Renal cortex interstitium (tissue), 11 donors: ENCODE data around the gene SLC16A10. TPM values are rescaled to one million over a fixed set of nuclear protein-coding genes. Genes with fewer than 3 reads are reported as not detected.
"Not testable (repeated sequence)": the region's sequence is repeated elsewhere in the genome, so short reads cannot be mapped to it uniquely, and the experiment has no call there.

Source experiments
- DNase-seq, 11 donors: peaks; one replicate each; pipeline ENCODE4 v3.0.0-alpha.2; 2013; ENCODE audit warnings: low read depth in 9 of 11, low spot score in 4 of 11; ENCODE audit errors: extremely low read depth in 1 of 11
- polyA plus RNA-seq, 3 donors: library from polyadenylated mRNA; unstranded; fragments of 120-200 nt; gene quantifications; one replicate each; pipeline ENCODE4 v1.2.1, GENCODE V29; 2013; ENCODE audit not compliant: insufficient read length in 3 of 3

The SLC16A10 gene
- polyA plus RNA-seq, 3 donors: 25.5 to 30.3 (median 30.3) TPM

DNA sequence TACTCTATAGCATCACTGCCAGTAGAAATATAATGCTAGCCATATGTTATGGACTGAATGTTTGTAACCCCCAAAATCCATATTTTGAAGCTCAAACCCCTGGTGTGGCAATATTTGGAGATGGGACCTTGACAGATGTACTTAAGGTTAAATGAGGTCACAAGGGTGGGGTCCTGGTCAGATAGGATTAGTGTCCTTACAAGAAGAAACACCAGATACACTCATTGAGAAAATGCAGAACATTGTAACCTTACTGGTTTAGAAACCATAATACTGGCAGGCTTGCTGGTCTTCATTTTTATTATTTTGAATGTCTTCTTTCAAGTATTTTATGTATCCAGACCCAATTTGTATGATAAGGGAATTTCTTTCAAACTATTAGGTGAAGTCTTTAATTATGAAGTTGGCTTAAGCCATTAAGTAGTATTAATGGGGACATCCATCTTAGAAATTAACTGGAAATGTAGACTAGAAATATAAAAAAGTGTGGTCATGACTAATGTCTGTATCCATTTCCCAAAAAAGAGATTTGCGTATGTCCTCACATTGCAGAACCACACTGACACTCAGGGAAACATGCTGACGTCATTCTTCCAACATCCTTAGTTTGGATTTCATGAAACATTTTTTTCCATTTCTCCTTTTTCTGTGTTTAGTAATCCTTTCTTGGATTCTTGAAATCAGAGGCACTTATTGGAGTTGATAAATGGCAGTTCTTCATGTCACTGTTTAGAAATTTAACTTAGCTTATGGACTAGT is 32.4 kb downstream of the SLC16A10 start:
- DNase-seq: no peak

DNA sequence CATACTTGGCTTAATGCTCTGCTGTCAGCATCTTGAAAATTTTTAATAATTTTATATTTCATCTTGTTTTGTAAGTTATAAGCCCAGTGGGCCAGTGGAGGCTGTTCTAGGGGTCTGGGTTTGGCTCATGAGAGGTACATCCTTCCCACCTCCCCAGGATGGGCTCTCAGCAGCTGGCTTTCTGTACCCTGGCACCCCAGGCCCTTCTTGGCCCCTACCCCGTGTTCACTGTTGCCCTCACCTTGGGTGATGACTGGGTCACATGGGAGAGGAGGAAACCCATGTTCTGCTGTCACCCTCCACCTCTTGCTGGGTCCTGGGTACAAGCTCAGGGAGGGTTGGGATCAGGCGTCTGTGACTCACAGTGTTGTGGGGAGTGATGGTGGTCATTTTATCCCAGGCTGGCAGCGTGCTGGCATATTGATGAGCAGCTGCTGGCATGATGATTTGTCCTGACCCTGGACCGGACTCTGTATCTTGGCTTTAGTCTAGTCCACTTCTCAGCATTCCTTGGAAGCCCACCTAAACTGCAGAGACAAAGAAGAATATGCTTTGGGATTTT is 34.6 kb downstream of the SLC16A10 start:
- DNase-seq: no peak

GRCh38 chr6:111122458-111123286 is 35.4 kb downstream of the SLC16A10 start:
- DNase-seq: no peak

DNA sequence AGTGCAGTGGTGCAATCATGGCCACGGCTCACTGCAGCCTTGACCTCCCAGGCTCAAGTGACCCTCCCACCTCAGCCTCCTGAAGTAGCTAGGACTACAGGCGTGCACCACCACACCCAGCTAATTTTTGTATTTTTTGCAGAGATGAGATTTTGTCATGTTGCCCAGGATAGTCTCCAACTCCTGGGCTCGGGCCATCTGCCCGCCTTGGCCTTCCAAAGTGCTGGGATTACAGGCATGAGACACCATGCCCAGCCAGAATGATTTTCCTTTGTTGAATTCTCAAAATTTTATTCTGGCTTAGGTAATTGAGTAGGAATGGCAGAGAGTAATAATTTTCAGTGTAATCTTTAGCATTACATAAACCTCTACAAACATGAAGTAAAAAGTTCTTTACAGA is 37.1 kb downstream of the SLC16A10 start:
- no peak for DNase-seq

DNA sequence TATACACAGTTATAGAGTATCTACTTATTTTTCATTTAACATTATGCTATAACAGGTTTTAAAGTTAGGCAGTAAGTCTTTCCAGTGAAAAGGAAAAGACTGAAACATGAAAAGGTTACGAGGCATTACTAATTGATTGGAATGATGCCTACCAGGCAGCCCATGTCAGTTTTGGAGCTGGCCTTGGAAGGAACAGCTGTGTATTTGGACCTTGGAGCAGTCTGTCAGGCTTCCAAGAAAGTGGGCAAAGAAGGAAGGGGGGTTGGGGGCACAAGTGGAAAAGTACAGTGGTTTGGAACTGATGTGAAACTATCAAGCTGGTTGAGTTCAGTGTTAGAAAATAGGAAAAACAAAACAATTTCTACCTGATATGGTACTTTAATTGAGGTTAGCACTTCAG is 41.7 kb downstream of the SLC16A10 start:
- DNase-seq: peak in 5 of 11 donors; percentile 19 to 55 (median 32)

DNA sequence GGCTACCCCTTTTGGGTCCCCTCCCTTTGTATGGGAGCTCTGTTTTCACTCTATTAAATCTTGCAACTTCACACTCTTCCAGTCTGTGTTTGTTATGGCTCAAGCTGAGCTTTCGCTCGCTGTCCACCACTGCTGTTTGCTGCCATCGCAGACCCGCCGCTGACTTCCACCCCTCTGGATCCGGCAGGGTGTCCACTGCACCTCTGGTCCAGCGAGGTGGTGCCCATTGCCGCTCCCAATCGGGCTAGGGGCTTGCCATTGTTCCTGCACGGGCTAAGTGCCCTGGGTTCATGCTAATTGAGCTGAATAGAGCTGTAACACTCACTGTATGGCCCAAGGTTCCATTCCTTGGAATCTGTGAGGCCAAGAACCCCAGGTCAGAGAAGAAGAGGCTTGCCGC is 43.7 kb downstream of the SLC16A10 start:
- not testable (repeated sequence) for DNase-seq

GRCh38 chr6:111132669-111133068 is 45.4 kb downstream of the SLC16A10 start:
- not testable (repeated sequence) for DNase-seq

DNA sequence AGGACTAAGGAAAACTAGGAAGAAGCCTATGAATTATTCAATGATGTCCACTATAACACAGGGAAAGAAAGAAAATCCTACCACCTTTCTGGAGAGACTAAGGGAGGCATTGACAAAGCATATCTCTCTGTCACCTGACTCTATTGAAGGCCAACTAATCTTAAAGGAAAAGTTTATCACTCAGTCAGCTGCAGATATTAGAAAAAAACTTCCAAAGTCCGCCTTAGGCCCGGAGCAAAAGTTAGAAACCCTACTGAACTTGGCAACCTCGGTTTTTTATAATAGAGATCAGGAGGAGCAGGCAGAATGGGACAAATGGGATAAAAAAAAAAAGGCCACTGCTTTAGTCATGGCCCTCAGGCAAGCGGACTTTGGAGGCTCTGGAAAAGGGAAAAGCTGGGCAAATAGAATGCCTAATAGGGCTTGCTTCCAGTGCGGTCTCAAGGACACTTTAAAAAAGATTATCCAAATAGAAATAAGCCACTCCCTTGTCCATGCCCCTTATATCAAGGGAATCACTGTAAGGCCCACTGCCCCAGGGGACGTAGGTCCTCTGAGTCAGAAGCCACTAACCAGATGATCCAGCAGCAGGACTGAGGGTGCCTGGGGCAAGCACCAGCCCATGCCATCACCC is 47.0 kb downstream of the SLC16A10 start:
- not testable (repeated sequence) for DNase-seq

- DNase-seq: not testable (repeated sequence)
Observed at GRCh38 chr6:111137489-111138093, 50.3 kb downstream of the SLC16A10 start.

DNA sequence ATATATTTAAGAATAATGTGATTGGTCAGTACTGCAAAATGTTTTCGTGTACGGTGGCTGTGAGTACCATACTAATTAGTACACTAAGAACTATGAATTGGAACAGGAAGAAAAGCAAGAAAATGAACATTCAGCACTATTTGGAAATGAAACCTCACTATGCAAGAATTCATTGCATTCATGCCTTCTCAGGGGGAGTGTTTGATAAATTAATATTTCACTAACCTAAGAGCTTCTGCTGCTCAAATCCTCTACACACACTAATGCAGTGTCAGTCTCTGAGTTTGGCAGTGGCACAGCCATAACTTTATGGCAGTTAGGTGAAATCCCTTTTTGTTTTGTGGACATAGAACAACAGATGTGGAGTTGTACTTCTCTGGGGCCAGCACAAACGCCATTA is 60.1 kb downstream of the SLC16A10 start:
- DNase-seq: no peak

DNA sequence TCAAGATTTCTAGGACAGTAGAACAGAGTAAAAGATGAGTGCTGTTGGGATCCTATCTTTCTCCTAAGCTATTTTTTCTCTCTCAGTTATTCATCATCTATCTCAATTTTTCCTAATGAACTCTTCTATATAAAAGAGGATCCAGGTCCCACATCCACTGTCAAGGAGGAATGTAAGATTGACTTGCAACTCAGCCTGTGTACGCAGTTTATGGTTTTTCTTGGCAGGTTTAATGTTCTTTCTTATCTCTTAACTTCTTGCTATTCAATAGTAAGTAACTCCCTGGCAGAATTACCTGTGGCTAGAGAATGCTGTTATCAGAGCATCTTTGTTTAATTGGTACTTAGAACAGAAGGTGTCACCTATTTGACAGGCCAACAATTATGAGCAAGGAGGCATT is 60.8 kb downstream of the SLC16A10 start:
- no peak for DNase-seq

DNA sequence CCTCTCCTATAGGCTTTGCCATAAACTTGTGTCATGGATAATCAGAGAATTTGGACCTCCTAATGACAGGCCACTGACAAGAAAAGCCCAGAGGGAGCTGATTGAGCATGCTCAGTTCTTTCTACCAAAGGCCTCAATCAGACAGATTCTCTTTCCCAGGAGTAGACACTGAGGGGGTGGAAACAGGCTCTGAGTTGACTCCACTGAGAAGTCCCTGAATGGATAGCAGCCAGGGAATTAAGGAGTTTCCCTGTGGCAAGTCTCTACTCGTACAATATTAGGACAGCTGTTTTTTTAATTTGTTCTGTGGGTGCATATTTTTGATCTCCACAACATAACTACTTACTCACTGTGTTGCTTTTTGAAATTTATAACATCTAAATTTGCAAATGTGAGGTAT is 63.3 kb downstream of the SLC16A10 start:
- no peak for DNase-seq

- DNase-seq: no peak
Observed at GRCh38 chr6:111154981-111155380, 67.7 kb downstream of the SLC16A10 start.

DNA sequence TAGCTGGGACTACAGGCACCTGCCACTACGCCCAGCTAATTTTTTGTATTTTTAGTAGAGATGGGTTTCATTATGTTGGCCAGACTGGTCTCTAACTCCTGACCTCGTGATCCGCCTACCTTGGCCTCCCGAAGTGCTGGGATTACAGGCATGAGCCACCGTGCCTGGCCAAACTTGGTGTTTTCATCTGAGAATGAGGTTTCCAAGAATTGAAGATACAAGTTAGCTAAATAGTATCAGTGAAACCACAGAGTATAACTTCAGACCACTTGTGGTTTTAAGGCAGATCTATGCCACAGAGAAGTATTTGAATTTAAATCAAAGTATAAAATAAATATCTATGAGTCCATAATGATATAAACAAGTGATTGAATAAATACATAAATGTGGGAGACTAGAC is 70.1 kb downstream of the SLC16A10 start:
- no peak for DNase-seq

- no peak for DNase-seq
Observed at GRCh38 chr6:111159633-111160032, 72.3 kb downstream of the SLC16A10 start.

DNA sequence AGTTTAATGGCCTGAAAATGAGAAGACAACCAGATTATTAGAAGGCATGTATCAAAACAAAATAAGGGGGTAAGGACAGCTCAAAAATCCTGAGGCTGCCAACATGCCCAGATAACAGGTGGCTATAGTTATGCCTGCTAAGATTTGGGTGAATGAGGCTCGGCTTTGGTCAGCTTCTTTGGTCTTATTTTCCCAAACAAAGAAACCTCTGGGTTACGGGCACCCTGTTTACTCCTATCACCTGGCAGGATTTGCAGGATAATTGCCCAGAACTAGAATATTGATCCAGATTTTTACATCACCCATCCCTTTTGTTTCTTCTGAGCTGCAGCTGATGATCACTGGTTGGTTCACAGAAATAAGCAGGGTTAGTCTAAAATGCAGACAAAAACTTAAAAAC is 74.3 kb downstream of the SLC16A10 start:
- DNase-seq: no peak

- no peak for DNase-seq
Observed at GRCh38 chr6:111162504-111162903, 75.2 kb downstream of the SLC16A10 start.

GRCh38 chr6:111171577-111172400 is 84.5 kb downstream of the SLC16A10 start:
- no peak for DNase-seq
